Measurements from ENCODE around the gene DLGAP1. TPM values are rescaled to one million over a fixed set of nuclear protein-coding genes. Genes with fewer than 3 reads are reported as not detected.

DLGAP1 gene
- total RNA-seq, 1 experiment from 2014 or later: 0.07 TPM

- POLR2A ChIA-PET: no interaction called here
- Mint-ChIP-seq H3K27me3 (ENCODE audit: insufficient read depth, unreplicated experiment) (peaks cover 11% of the 10 kb centered on the region), H3K27ac (ENCODE audit: unreplicated experiment) (no peak overlapping the region), H3K4me1 (ENCODE audit: low read depth, unreplicated experiment) (no peaks in the 10 kb centered on the region), H3K9me3 (ENCODE audit: unreplicated experiment) (no peaks in the 10 kb centered on the region), H3K36me3 (ENCODE audit: insufficient read depth, unreplicated experiment) (no peaks in the 10 kb centered on the region), H3K4me3 (ENCODE audit: unreplicated experiment) (no peak overlapping the region)
- CTCF ChIA-PET: no interaction called here
- intact Hi-C loops (cut with micrococcal nuclease; ENCODE audit: unreplicated experiment): no loop called here
- no peaks in the 10 kb centered on the region for H3K27me3 ChIP-seq (replicated peaks; ENCODE audit: control insufficient read depth, insufficient read depth, low read length)
- no peaks in the 10 kb centered on the region for H3K36me3 ChIP-seq (ENCODE audit: control insufficient read depth, insufficient read depth, low read length)
- TF ChIP-seq CTCF (IDR thresholded peaks at IDR 0.05; ENCODE audit: insufficient read depth in 1 of 2, low read depth in 1 of 2, low read length in 1 of 2, severe bottlenecking in 1 of 2, unreplicated experiment in 1 of 2): no peak
- no peak overlapping the region for H3K4me3 ChIP-seq (ENCODE audit: low read depth, low read length)
- peak in 1 of 2 experiments; percentile 6 for DNase-seq
- BruUV-seq (replicated peaks): no TSS peak
- H3K9me3 ChIP-seq: no peaks in the 10 kb centered on the region
- H3K4me1 ChIP-seq: no peaks in the 10 kb centered on the region
Measured at GRCh38 chr18:4144201-4144600, 310.9 kb downstream of the DLGAP1 start.

- CTCF ChIA-PET: no interaction called here
- Histone ChIP-seq H3K27me3 (replicated peaks; ENCODE audit: control insufficient read depth, insufficient read depth, low read length) (no peaks in the 10 kb centered on the region), H3K9me3 (no peaks in the 10 kb centered on the region), H3K4me3 (ENCODE audit: low read depth, low read length) (no peak overlapping the region), H3K4me1 (no peaks in the 10 kb centered on the region), H3K36me3 (ENCODE audit: control insufficient read depth, insufficient read depth, low read length) (no peaks in the 10 kb centered on the region)
- no peaks in the 10 kb centered on the region for H3K4me1 Mint-ChIP-seq (ENCODE audit: low read depth, unreplicated experiment)
- no peaks in the 10 kb centered on the region for H3K9me3 Mint-ChIP-seq (ENCODE audit: unreplicated experiment)
- intact Hi-C loops (cut with micrococcal nuclease; ENCODE audit: unreplicated experiment): no loop called here
- DNase-seq: no peak
- H3K27ac Mint-ChIP-seq (ENCODE audit: unreplicated experiment): no peak overlapping the region
- no peak for TF ChIP-seq CTCF (IDR thresholded peaks at IDR 0.05; ENCODE audit: insufficient read depth in 1 of 2, low read depth in 1 of 2, low read length in 1 of 2, severe bottlenecking in 1 of 2, unreplicated experiment in 1 of 2)
- no TSS peak for BruUV-seq (replicated peaks)
- H3K36me3 Mint-ChIP-seq (ENCODE audit: insufficient read depth, unreplicated experiment): no peaks in the 10 kb centered on the region
- peaks cover 17% of the 10 kb centered on the region for H3K27me3 Mint-ChIP-seq (ENCODE audit: insufficient read depth, unreplicated experiment)
- no peak overlapping the region for H3K4me3 Mint-ChIP-seq (ENCODE audit: unreplicated experiment)
- POLR2A ChIA-PET: no interaction called here
Measured at GRCh38 chr18:4143585-4143984, 311.5 kb downstream of the DLGAP1 start.

GRCh38 chr18:4142876-4143275 lies 312.2 kb downstream of the DLGAP1 start:
- no TSS peak for BruUV-seq (replicated peaks)

More at GRCh38 chr18:4142876-4143275, 312.2 kb downstream of the DLGAP1 start:
- H3K9me3 Mint-ChIP-seq (ENCODE audit: unreplicated experiment): no peaks in the 10 kb centered on the region
- no peaks in the 10 kb centered on the region for H3K4me1 Mint-ChIP-seq (ENCODE audit: low read depth, unreplicated experiment)
- no peak overlapping the region for H3K27ac Mint-ChIP-seq (ENCODE audit: unreplicated experiment)
- Histone ChIP-seq H3K9me3 (no peaks in the 10 kb centered on the region), H3K27me3 (replicated peaks; ENCODE audit: control insufficient read depth, insufficient read depth, low read length) (no peaks in the 10 kb centered on the region), H3K4me3 (ENCODE audit: low read depth, low read length) (no peak overlapping the region), H3K36me3 (ENCODE audit: control insufficient read depth, insufficient read depth, low read length) (no peaks in the 10 kb centered on the region), H3K4me1 (no peaks in the 10 kb centered on the region)
- ChIA-PET CTCF (no interaction called here), POLR2A (no interaction called here)
- no peaks in the 10 kb centered on the region for H3K36me3 Mint-ChIP-seq (ENCODE audit: insufficient read depth, unreplicated experiment)
- no peak overlapping the region for H3K4me3 Mint-ChIP-seq (ENCODE audit: unreplicated experiment)
- DNase-seq: no peak
- TF ChIP-seq CTCF (IDR thresholded peaks at IDR 0.05; ENCODE audit: insufficient read depth in 1 of 2, low read depth in 1 of 2, low read length in 1 of 2, severe bottlenecking in 1 of 2, unreplicated experiment in 1 of 2): no peak
- intact Hi-C loops (cut with micrococcal nuclease; ENCODE audit: unreplicated experiment): no loop called here
- H3K27me3 Mint-ChIP-seq (ENCODE audit: insufficient read depth, unreplicated experiment): peaks cover 17% of the 10 kb centered on the region

All from Caco-2 (cell line).